Heart left ventricle (tissue), 16 donors: ENCODE results near the gene OGFOD3. TPM values are rescaled to one million over a fixed set of nuclear protein-coding genes. Genes with fewer than 3 reads are reported as not detected.
A peak's percentile ranks its signal among the peaks of the same experiment; 100 is the strongest.

Experiments
- ATAC-seq, 4 donors: fragments of 200-7000 bp; cut with Tn5 transposase; one replicate each; pipeline ENCODE4 v1.9.1; 2020 to 2022; ENCODE audit warnings: moderate library complexity in 4 of 4, mild to moderate bottlenecking in 3 of 4, moderate number of reproducible peaks in 1 of 4
- DNase-seq, 5 donors: peaks; one replicate each; pipeline ENCODE4 v3.0.0-alpha.2; 2020
- H3K27ac ChIP-seq, 12 donors: fragments of 200-600 bp; sonication (generic) in 4 of 12; one replicate each; pipeline versions ENCODE4 v1.5.0 to v1.8.0; 2016 to 2022; ENCODE audit warnings: mild to moderate bottlenecking in 2 of 12
- H3K27me3 ChIP-seq, 9 donors: fragments of 200-600 bp; sonication (generic) in 2 of 9; one replicate each; pipeline versions ENCODE4 v1.5.1 to v1.8.0; 2016 to 2022; ENCODE audit warnings: mild to moderate bottlenecking in 3 of 9
- H3K36me3 ChIP-seq, 9 donors: fragments of 200-600 bp; sonication (generic) in 2 of 9; one replicate each; pipeline versions ENCODE4 v1.5.0 to v1.8.0; 2018 to 2022; ENCODE audit warnings: mild to moderate bottlenecking in 2 of 9
- H3K4me1 ChIP-seq, 12 donors: fragments of 200-600 bp; sonication (generic) in 4 of 12; one replicate each; pipeline versions ENCODE4 v1.5.0 to v1.8.0; 2016 to 2022; ENCODE audit warnings: mild to moderate bottlenecking in 3 of 12
- H3K4me3 ChIP-seq, 12 donors: fragments of 200-600 bp; sonication (generic) in 4 of 12; one replicate each; pipeline versions ENCODE4 v1.5.0 to v1.8.0; 2017 to 2022; ENCODE audit warnings: mild to moderate bottlenecking in 9 of 12, moderate library complexity in 4 of 12
- H3K9me3 ChIP-seq, 12 donors: fragments of 200-600 bp; sonication (generic) in 4 of 12; one replicate each; pipeline versions ENCODE4 v1.5.0 to v1.8.0; 2016 to 2022; ENCODE audit warnings: mild to moderate bottlenecking in 1 of 12
- POLR2A ChIP-seq, 2 donors: fragments of 450-650 bp; IDR thresholded peaks; one replicate each; pipeline ENCODE4 v1.6.1; 2017; ENCODE audit warnings: antibody characterized with exemption in 2 of 2, mild to moderate bottlenecking in 2 of 2, moderate library complexity in 2 of 2
- WGBS, 4 donors: extraction: QIAGEN DNeasy Blood & Tissue Kit in 2 of 4; methylation state at CpG; one replicate each; pipeline versions ENCODE4 v1.1.5 to v1.1.7; 2013 to 2018; 5-methylcytosine and 5-hydroxymethylcytosine counted together
- intact Hi-C, 10 donors: fragments of 100-400 bp; cut with DNase I; formaldehyde crosslinking; loops; one replicate each; pipeline versions ENCODE4 v1.11.1 to v1.14.2; 2022
- polyA plus RNA-seq, 2 donors: library from polyadenylated mRNA; stranded (reverse); fragments of 200-250 nt; gene quantifications; one replicate each; pipeline ENCODE4 v1.2.3, GENCODE V29; 2013
- total RNA-seq, 9 donors: library from RNA; depleted of rRNA in 2 of 9; stranded (reverse); fragments of >200 nt in 2 of 9; fragmentation: NEBNext Ultra II Directional in 3 of 9; extraction: Animal tissue kit (Norgen Biotek cat#: 25700) in 3 of 9; gene quantifications; one replicate each; pipeline versions ENCODE4 v1.1.0 to v1.2.4, GENCODE V29; 2016 to 2023
- TF ChIP-seq, protein P1 (sequence below), 12 donors: fragments of 200-600 bp; sonication (generic) in 4 of 12; IDR thresholded peaks; one replicate each; pipeline versions ENCODE4 v1.5.0 to v1.8.0; 2018 to 2022; ENCODE audit warnings: antibody characterized with exemption in 12 of 12, mild to moderate bottlenecking in 5 of 12
- donor health status: ischemic (EF 13 %, LVEDD 7.1; RV severe dilation, severe dysfunction).
- donor health status: healthy with polysubstance abuse.
- donor health status: DM: no; HTN: yes; CAD: no.
- donor health status: DM: no; HTN: no; CAD: no.
- donor health status: ischemic (EF 25% LVEDD 6.9; RV normal size, moderate dysfunction).
- donor health status: ischemic (EF 25% LVEDD 5.7; RV mildly dilated, moderate dysfunction).
- donor health status: healthy.
- donor health status: DM: yes; HTN: yes; CAD: no.
- donor health status: ischemic (EF 35%, LVEDD 5.7; RV mildly dilated, moderate dysfunction).
- donor health status: nonischemic (EF 11% LVEDD 7.7; RV severe dilation, severe dysfunction).
- donor health status: DM: yes; HTN: yes; CAD: no.
- donor health status: PGD.
- donor health status: ischemic (EF 29% LVEDD 5.4; RV normal size, mild dysfunction).
- donor health status: nonischemic (EF 23%, LVEDD 6.1; RV moderate dilation, normal function).

OGFOD3 gene
- total and polyA plus RNA-seq, 11 donors: 22.6 to 38.5 (median 29.3) TPM

- no peaks in the 10 kb centered on the region for H3K36me3 ChIP-seq
- TF ChIP-seq POLR2A (IDR thresholded peaks at IDR 0.05): no peak
- TF ChIP-seq, protein P1, sequence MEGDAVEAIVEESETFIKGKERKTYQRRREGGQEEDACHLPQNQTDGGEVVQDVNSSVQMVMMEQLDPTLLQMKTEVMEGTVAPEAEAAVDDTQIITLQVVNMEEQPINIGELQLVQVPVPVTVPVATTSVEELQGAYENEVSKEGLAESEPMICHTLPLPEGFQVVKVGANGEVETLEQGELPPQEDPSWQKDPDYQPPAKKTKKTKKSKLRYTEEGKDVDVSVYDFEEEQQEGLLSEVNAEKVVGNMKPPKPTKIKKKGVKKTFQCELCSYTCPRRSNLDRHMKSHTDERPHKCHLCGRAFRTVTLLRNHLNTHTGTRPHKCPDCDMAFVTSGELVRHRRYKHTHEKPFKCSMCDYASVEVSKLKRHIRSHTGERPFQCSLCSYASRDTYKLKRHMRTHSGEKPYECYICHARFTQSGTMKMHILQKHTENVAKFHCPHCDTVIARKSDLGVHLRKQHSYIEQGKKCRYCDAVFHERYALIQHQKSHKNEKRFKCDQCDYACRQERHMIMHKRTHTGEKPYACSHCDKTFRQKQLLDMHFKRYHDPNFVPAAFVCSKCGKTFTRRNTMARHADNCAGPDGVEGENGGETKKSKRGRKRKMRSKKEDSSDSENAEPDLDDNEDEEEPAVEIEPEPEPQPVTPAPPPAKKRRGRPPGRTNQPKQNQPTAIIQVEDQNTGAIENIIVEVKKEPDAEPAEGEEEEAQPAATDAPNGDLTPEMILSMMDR (IDR thresholded peaks at IDR 0.05): no peak
- H3K9me3 ChIP-seq: no peaks in the 10 kb centered on the region
- no peak overlapping the region for H3K27ac ChIP-seq
- no peak overlapping the region for H3K4me3 ChIP-seq
- no peak for DNase-seq
- no peak for ATAC-seq
- WGBS, 4 donors: 92 to 98% (median 94%) methylated on average over 5 of the region's 5 CpGs
- peaks cover 0 to 3% (median 0%) of the 10 kb centered on the region in 9 donors for H3K27me3 ChIP-seq
- peaks cover 0 to 12% (median 9%) of the 10 kb centered on the region in 12 donors for H3K4me1 ChIP-seq
- intact Hi-C loops: no loop called here
Observed at GRCh38 chr17:82343560-82343959, 74.8 kb downstream of the OGFOD3 start.

DNA sequence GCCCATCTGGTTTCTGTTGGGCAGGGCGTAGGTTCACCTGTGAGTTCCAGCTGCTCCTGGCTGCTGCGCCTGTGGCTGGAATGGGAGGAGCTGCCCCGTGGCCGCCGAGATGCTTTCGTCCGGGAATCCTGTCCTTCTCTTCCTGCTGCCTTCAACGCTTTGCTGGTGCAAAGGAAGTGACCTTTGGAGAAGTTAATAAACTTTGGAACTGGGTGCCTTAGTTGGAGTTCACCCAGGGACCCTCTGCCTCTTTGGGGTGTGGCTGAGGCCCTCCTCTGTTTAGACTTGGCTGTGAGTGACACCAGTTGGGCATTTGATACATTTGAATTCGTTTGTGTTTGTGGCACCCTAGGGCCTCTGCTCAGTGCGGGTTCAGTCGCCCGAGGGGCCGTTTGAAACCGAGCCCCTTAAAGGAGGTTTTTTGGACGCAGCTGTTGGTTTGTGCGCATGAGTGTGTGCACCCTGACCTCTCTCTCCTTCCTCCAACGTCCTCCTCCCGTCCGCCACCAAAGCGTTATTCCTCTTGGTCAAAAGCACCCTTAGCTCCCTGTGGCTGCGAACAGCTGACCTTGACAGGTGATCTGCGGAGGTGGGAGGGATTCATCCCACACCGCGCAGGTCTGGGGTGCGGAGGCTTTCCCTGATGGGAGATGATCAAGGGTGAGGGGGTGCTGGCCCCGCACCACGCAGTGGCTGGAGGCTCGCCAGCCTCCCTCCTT lies 75.9 kb downstream of the OGFOD3 start:
- peak in 1 of 5 donors; percentile 19 for DNase-seq
- H3K36me3 ChIP-seq: no peaks in the 10 kb centered on the region
- no peak for TF ChIP-seq POLR2A (IDR thresholded peaks at IDR 0.05)
- TF ChIP-seq, protein P1 (IDR thresholded peaks at IDR 0.05): no peak
- H3K4me1 ChIP-seq: peaks cover 0 to 19% (median 9%) of the 10 kb centered on the region in 12 donors
- intact Hi-C loops: no loop called here
- 70 to 83% (median 75%) methylated on average over 23 to 28 of the region's 28 CpGs for WGBS, 4 donors
- no peaks in the 10 kb centered on the region for H3K9me3 ChIP-seq
- no peak overlapping the region for H3K27ac ChIP-seq
- H3K27me3 ChIP-seq: peaks cover 0 to 3% (median 0%) of the 10 kb centered on the region in 9 donors
- no peak overlapping the region for H3K4me3 ChIP-seq
- ATAC-seq: no peak

- 53 to 74% (median 54%) methylated on average over 5 to 10 of the region's 10 CpGs for WGBS, 4 donors
- intact Hi-C loops: no loop called here
- DNase-seq (peak in 1 of 5 donors; percentile 11), ATAC-seq (peak in 2 of 4 donors; percentile 3 to 21)
- Histone ChIP-seq H3K27me3 (peaks cover 0 to 3% (median 0%) of the 10 kb centered on the region in 9 donors), H3K36me3 (no peaks in the 10 kb centered on the region), H3K4me1 (peaks cover 0 to 34% (median 16%) of the 10 kb centered on the region in 12 donors), H3K4me3 (peak overlapping the region in 11 of 12 donors; percentile 10 to 53 (median 37)), H3K9me3 (no peaks in the 10 kb centered on the region), H3K27ac (peak overlapping the region in 5 of 12 donors; percentile 39 to 64 (median 54))
- TF ChIP-seq POLR2A (IDR thresholded peaks at IDR 0.05): no peak
- TF ChIP-seq, protein P1 (IDR thresholded peaks at IDR 0.05): no peak
Observed at GRCh38 chr17:82339634-82340580, 78.5 kb downstream of the OGFOD3 start.

Other genes with a start within 250 kb of the OGFOD3 start
- 10 to 100 TPM in 5 of 9 donors, 1 to 10 TPM in 4; 4.3 to 17.6 (median 10.7) TPM for gene CCDC57, start 205.7 kb downstream of the OGFOD3 start, total RNA-seq
- gene CCDC57, start 205.7 kb downstream of the OGFOD3 start, polyA plus RNA-seq: 1 to 10 TPM; 8.7 to 9.5 TPM
- 10 to 100 TPM in 5 of 9 donors, 1 to 10 TPM in 4; 6.5 to 56.0 (median 12.9) TPM for gene SLC16A3, start 189.5 kb downstream of the OGFOD3 start, total RNA-seq
- gene SLC16A3, start 189.5 kb downstream of the OGFOD3 start, polyA plus RNA-seq: 10 to 100 TPM in 1 of 2 donors, 1 to 10 TPM in 1; 8.3 to 33.9 TPM
- gene CSNK1D, start 144.9 kb downstream of the OGFOD3 start, total RNA-seq: 10 to 100 TPM; 38.4 to 83.9 (median 66.1) TPM
- 10 to 100 TPM; 47.5 to 88.1 TPM for gene CSNK1D, start 144.9 kb downstream of the OGFOD3 start, polyA plus RNA-seq
- gene CD7, start 101.0 kb downstream of the OGFOD3 start, total RNA-seq: 1 to 10 TPM in 2 of 9 donors, under 1 TPM in 5, not detected in 2; 0.21 to 8.6 (median 0.42) TPM
- gene CD7, start 101.0 kb downstream of the OGFOD3 start, polyA plus RNA-seq: under 1 TPM; 0.23 to 0.53 TPM
- gene SECTM1, start 84.8 kb downstream of the OGFOD3 start, total RNA-seq: 10 to 100 TPM in 2 of 9 donors, 1 to 10 TPM in 7; 2.3 to 41.6 (median 3.5) TPM
- gene SECTM1, start 84.8 kb downstream of the OGFOD3 start, polyA plus RNA-seq: 1 to 10 TPM; 2.3 to 3.4 TPM
- not detected for gene TEX19, start 59.3 kb downstream of the OGFOD3 start, total RNA-seq
- gene TEX19, start 59.3 kb downstream of the OGFOD3 start, polyA plus RNA-seq: not detected
- 10 to 100 TPM in 1 of 9 donors, 1 to 10 TPM in 6, under 1 TPM in 2; 0.58 to 21.9 (median 1.7) TPM for gene UTS2R, start 46.8 kb downstream of the OGFOD3 start, total RNA-seq
- gene UTS2R, start 46.8 kb downstream of the OGFOD3 start, polyA plus RNA-seq: under 1 TPM; 0.11 TPM
- 10 to 100 TPM in 8 of 9 donors, 1 to 10 TPM in 1; 9.9 to 20.2 (median 15.1) TPM for gene HEXD, start 239 bp downstream of the OGFOD3 start, total RNA-seq
- gene HEXD, start 239 bp downstream of the OGFOD3 start, polyA plus RNA-seq: 10 to 100 TPM; 11.5 to 24.1 TPM
- gene CYBC1, start 32.2 kb upstream of the OGFOD3 start, total RNA-seq: 10 to 100 TPM; 20.1 to 82.1 (median 25.4) TPM
- gene CYBC1, start 32.2 kb upstream of the OGFOD3 start, polyA plus RNA-seq: 10 to 100 TPM; 17.3 to 41.1 TPM
- gene NARF, start 40.2 kb upstream of the OGFOD3 start, total RNA-seq: 10 to 100 TPM; 48.6 to 77.4 (median 59.5) TPM
- 100 to 1,000 TPM in 1 of 2 donors, 10 to 100 TPM in 1; 76.2 to 111 TPM for gene NARF, start 40.2 kb upstream of the OGFOD3 start, polyA plus RNA-seq
- 10 to 100 TPM; 26.9 to 77.0 (median 33.9) TPM for gene FOXK2, start 101.1 kb upstream of the OGFOD3 start, total RNA-seq
- 10 to 100 TPM; 15.6 to 43.2 TPM for gene FOXK2, start 101.1 kb upstream of the OGFOD3 start, polyA plus RNA-seq
- 10 to 100 TPM; 33.9 to 48.2 (median 40.1) TPM for gene WDR45B, start 229.9 kb upstream of the OGFOD3 start, total RNA-seq
- 10 to 100 TPM; 23.5 to 60.7 TPM for gene WDR45B, start 229.9 kb upstream of the OGFOD3 start, polyA plus RNA-seq